HG02885 (cell line): ENCODE results near the gene NPIPB6.

ENCODE experiments used
- ATAC-seq: cut with Tn5 transposase; IDR thresholded peaks from one replicate; pipeline ENCODE4 v1.9.1; 2021; ENCODE audit warnings: mild to moderate bottlenecking; ENCODE audit not compliant: unreplicated experiment, poor library complexity

The NPIPB6 gene

GRCh38 chr16:28301620-28302019 lies 61.7 kb downstream of the NPIPB6 start:
- ATAC-seq = no peak

GRCh38 chr16:28301154-28301553 lies 62.2 kb downstream of the NPIPB6 start:
- no peak for ATAC-seq

- ATAC-seq = no peak
Observed at GRCh38 chr16:28300327-28300726, 63.0 kb downstream of the NPIPB6 start.

GRCh38 chr16:28298511-28298878 lies 64.8 kb downstream of the NPIPB6 start:
- no peak for ATAC-seq

- ATAC-seq = no peak
Observed at GRCh38 chr16:28297784-28298510, 65.4 kb downstream of the NPIPB6 start.

- ATAC-seq = no peak
Observed at GRCh38 chr16:28297308-28297707, 66.0 kb downstream of the NPIPB6 start.

GRCh38 chr16:28295276-28295675 lies 68.0 kb downstream of the NPIPB6 start:
- no peak for ATAC-seq

GRCh38 chr16:28294201-28294600 lies 69.1 kb downstream of the NPIPB6 start:
- no peak for ATAC-seq

- ATAC-seq = no peak
Observed at GRCh38 chr16:28293601-28293960, 69.7 kb downstream of the NPIPB6 start.

GRCh38 chr16:28292731-28293600 lies 70.3 kb downstream of the NPIPB6 start:
- no peak for ATAC-seq
